ENCODE measurements around the gene ZNF384. TPM values are rescaled to one million over a fixed set of nuclear protein-coding genes. Genes with fewer than 3 reads are reported as not detected.
A peak's percentile ranks its signal among the peaks of the same experiment; 100 is the strongest.

The ZNF384 gene
- total and polyA plus RNA-seq, 2 of the 8 experiments (the other 6 are each of a cell fraction or from before 2014, with no cell fraction given), result 59.0 to 59.6 TPM

DNA sequence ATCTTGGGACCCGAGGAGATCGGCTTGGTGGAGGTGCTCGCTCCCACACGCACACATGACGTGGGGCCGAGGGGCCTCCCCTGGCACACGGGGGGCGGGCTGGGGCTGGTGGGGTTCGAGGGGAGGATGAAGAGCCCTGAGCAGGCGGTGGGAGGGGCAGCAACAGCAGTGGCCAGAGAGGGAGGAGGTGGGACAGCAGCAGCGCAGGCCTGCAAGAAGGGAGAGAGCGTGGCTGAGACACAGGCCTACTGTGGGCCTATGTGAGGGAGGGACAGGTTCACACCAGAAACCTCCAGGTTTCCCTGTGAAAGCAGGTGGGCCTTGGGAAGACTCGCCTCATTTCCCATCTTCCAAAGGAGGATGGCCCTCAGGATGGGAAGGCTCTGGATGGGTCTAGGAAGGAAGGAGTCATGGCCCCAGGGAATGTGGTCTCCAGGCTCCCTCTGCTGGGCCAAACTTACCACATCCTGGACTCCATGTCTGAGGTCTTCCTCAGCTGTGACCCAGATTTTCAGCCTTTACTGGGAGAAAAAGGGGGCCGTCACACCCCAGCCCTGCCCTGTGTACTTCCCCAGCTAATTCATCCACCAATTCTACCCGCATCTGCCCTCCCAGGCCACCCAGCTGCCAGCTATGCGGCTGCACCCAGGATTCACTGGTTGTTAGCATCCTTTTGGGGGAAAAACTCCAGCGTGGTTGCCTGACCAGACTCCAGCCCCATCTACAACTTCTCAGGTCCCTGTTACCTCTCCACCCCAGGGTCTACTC lies 8.6 kb upstream of the ZNF384 start (continued):
- no peak for TF ChIP-seq EGR1 (IDR thresholded peaks at IDR 0.05; ENCODE audit: borderline replicate concordance, low read depth, low read length)
- TF ChIP-seq PHF8 (conservative IDR thresholded peaks at IDR 0.05; ENCODE audit: low read depth, low read length), result no peak
- peak; percentile 80 to 87 for TF ChIP-seq RAD21 (IDR thresholded peaks at IDR 0.05 in 1 of 2, conservative IDR thresholded peaks at IDR 0.05 in 1 of 2; ENCODE audit: low read depth in 2 of 2, low read length in 2 of 2)
- TF ChIP-seq KDM4A (IDR thresholded peaks at IDR 0.05; ENCODE audit: low read depth, low read length, severe bottlenecking), result no peak

Measured in H1 (cell line).